Inflammatory macrophage treated with lipopolysaccharide for 4 hours (primary cell): Measurements from ENCODE around the gene RERE.
A peak's percentile ranks its signal among the peaks of the same experiment; 100 is the strongest.
"Not testable (repeated sequence)": the region's sequence is repeated elsewhere in the genome, so short reads cannot be mapped to it uniquely, and the experiment has no call there.

ENCODE experiments used
- DNase-seq: peaks from one replicate; pipeline ENCODE4 v3.0.0-alpha.2; 2020

Gene RERE

DNA sequence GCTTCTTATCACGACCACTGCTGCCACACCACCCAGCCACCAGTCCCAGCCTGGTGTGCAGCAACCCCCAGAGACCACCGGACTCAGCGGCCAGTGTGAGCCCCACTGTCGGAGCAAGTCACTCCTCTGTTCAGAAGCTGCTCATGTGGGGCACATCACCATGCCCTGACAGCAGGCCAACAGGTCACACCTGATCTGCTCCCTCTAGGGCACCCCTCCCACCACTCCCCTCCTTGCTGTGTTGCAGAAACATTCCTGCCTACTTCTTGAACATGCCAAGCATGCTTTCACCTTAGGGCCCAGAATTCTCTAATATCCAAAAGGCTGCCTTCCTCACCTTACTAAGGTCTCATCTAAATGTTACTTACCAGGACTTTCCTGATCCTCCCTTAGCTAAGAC is 353.1 kb downstream of the RERE start:
- no peak for DNase-seq

DNA sequence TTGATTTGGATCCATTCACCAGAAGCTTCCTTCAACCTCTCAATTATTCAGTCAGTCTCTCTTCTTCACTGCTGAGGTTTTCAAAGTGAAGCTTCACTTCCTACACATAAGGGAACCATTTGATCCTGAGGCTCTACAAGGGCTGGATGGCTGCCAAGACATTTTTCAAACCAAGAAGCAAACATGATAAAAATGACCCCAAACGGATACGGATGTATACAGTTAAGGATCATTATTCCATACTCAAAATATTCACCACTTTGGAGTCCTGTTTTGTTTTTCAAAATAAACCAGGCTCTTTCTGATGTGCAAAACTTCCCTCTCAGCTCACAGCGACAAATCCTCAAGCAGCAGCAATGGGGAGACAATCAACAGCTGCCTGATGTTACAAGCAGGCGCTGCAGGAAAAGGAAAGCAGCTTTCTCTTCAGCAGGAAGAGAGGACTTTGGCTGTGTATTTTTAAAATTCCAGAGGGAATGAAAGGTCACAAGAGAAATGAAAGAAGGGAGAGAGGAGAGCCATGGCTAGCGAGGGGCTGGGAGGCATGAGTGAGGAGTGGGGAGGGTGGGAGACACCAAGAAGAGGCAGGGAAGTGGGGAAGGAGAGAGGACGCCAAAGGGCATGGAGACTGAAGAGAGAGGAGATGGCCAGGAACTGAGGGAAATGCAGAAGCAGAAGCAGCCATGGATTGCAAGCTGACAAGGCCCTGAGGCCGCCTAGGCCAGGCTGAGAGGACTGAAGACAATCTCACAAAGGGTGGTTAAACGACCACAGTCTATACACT is 354.1 kb downstream of the RERE start:
- DNase-seq: peak; percentile 13

DNA sequence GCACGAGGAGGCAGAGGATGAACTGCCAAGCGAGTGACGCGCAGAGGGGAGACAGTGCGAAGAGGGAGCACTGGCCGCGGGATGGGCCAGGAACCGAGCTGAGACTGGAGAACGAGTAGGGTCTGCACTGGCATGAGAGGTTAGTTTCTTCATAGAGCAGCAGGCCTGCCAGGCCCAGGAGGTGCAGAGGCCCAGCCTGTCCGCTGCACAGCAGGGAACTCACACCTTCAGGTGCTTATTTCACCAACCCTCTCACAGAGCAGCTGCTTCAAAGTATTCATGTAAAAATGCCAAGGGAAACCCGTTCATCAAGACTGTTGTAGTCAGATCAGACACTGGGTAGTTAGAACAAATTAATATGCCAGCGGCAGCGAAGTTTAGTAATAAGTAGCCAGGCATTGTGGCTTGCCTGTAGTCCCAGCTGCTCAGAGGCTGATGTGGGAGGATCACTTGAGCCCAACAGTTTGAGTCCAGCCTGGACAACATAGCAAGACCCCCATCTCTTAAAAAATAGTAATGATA is 355.0 kb downstream of the RERE start:
- no peak for DNase-seq

DNA sequence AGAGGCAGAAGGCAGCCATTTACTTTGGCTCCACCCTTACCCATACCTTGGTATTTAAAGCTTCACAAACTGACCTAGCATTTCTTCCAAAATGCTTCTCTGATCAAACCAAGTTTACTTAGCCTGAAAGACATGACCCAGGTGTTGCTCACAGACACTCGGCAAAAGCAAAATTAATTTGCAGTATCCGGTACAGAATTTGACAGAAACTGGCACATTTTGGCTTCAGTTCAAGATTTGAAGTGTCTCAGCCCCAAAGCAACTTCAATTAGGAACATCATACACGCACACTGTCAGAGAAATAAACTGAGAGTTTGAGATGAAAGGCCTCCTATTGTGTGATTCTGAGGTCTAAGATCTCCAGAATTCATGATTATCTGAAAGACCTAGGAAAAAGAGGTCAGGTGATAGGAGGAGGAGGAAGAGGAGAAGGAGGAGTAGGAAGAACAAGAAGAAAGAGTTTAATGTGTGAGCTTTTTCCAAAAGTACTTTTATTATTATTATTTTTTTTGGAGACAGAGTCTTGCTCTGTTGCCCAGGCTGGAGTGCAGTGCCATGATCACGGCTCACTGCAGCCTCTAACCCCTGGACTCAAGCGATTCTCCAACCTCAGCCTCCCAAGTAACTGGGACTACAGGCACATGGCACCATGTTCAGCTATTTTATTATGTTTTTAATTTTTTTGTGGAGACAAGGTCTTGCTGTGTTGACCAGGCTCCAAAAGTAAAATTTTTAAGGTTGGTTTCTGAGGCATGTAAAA is 355.9 kb downstream of the RERE start:
- no peak for DNase-seq

DNA sequence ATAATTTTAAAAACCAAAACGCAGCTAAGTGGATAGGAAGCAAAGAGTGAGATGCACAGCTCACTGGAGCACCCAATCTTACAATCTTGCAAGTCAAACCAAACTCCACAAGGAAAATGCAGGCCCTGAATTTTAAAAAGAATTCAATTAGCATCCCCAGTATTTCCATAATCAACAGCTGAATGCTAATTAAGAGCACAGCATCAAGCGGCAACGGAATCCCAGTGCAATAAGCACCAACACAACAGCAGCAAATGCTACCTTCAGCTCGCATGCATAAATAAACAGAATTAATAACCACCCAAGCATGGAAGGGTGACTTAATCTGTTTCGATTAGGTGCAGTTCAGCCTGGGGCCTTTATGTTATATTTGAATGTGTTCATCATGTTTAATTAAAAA is 356.7 kb downstream of the RERE start:
- DNase-seq: no peak

DNA sequence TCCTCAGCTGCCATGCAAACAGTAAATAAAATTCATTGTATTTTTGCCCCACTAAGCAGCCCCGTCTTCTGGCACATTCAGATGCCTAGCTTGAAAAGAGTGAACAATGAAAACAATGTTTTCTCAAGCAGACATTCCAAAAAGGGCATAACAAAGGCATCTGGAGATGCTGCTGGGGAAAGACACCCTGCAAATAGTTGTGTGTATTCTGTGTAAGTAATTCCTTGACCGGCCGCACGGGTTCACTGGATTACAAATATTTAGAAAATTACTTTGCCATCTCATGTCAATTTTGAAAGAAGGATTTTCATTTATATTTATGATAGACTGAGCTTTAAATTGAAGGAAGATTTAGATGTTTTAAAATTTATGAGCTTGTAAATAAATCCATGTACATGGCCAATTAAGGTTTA is 357.3 kb downstream of the RERE start:
- DNase-seq: no peak

DNA sequence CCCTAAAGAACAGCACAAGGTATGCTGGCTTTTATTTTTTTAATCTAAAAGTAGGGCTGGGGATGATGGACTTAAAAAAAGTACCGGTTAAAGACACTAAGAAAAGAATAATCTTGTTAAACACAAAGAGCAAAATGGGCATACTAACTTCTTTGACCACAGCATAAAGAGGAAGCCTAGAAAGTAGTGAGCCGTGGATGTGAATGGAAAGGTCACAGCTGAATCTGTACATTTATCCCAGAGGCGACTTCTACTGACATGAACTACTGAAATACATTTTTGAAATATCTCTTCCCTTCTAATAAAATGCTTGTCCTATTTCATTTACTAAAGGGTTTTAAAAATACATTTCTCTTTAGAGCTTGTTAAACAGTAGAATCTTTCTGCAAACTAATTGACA is 358.8 kb downstream of the RERE start:
- no peak for DNase-seq

DNA sequence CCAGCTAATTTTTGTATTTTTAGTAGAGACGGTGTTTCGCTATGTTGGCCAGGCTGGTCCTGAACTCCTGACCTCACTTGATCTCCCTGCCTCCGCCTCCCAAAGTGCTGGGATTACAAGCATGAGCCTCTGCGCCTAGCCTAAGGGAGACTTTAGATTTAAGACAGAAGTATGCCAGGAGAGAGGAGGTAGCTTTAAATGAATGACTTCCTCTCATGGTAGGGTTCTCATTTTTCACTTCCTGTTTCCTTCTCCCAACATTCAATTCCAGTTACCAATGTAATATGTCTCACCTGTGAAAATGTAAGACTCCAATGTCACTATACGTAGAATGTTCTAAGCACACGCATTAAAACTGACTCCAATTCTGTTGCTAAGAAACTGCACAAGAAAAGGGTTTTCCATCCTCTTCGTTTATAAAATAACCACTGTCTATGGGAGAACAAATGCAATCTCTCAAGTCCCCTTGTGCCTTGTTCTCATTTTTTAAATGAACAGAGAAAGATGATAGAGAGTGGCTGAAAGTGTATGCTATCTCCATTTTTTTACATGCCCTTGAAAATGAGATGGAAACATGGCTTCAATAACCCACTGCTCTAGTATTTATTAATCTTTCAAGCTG is 359.6 kb downstream of the RERE start:
- peak; percentile 33 for DNase-seq

DNA sequence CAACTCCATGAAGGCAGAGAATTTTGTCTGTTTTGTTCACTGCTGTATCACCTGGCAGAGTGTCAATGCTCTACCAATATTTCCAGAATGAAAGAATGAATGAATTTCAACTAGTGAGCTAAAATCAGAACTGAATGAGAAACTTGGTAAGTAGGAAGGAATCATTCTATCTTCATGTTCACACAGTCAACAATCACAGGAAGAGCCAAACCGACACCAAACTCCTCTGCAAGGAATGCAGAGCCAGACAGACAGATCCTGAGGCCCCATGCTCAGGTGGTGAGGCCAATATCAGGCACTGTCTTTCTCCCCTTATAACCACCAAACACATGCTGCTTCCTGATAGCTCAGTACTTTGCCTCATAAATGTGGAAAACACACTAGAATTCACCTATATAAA is 360.4 kb downstream of the RERE start:
- DNase-seq: no peak

DNA sequence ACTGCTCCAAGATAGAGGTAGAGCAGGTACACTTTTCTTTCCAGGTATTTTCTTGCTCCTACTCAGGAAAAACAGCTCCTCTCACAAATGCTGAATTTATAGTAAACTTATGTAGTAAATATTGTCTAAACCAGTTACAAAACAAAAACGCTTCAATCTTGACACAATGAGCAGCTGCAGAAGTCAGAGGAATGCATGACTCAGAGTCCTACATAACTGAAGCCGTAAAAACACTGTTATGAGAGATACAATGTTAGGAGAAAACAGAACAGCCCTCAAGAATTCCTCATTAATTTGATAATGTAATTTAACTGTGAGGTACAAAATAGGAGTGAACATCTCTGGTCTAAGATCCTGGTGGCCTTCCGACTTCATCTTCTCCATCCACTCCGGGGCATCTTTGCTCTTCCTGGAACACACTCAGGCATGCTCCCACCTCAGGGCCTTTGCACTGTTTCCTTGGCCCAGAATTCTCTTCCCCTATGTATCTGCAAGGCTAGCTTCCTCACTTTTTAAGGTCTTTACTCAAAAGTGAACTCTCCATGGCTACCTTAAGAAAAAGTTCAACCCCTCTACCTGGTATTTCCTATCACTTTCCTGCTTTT is 361.0 kb downstream of the RERE start:
- DNase-seq: no peak

DNA sequence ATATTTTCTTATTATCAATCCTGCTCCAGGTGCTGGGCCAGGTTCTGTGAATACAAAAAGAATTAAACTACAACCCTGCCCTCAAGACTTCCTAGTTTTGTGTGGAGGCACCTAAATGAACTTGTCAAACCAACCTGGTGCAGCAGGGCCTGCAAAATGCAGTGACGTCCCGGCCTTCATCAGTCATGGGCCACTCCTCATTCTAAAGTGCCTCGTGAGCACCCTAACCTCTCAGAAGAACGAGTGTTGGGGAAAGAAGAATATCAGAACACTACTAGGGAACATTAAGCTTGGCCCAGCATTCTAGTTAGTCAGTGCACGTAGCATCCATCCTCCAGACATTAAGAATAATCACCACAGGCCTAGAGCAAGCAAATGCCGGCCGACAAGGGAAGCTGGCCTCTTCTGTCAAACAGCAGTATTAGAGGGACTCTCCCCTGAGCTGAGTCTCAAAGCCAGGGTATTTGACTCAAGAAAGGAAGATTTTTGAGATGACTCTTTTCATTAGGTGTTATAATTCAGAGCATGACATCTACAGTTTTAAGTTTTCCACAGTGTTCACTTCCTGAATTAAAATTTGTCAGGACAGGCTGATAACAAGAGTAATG is 361.6 kb downstream of the RERE start:
- no peak for DNase-seq

DNA sequence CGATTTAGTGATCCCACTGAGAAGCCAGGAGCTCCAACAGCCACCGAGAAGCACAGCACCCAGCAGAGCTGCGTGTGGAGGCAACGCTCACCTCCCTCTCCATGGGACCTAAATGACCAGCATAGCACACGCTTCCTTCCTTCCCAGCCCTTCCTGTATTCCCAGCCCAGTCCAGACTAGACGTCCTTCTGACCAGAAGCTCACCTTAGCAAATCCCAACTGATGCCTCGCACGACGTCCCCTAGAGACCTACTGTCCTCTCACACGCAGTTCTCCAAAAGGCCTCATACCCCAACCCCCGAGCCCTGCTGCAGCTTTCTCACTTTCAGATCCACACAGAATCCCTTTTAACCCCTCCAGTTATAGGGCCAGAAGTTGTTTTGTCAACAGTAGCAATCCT is 367.1 kb downstream of the RERE start:
- no peak for DNase-seq

DNA sequence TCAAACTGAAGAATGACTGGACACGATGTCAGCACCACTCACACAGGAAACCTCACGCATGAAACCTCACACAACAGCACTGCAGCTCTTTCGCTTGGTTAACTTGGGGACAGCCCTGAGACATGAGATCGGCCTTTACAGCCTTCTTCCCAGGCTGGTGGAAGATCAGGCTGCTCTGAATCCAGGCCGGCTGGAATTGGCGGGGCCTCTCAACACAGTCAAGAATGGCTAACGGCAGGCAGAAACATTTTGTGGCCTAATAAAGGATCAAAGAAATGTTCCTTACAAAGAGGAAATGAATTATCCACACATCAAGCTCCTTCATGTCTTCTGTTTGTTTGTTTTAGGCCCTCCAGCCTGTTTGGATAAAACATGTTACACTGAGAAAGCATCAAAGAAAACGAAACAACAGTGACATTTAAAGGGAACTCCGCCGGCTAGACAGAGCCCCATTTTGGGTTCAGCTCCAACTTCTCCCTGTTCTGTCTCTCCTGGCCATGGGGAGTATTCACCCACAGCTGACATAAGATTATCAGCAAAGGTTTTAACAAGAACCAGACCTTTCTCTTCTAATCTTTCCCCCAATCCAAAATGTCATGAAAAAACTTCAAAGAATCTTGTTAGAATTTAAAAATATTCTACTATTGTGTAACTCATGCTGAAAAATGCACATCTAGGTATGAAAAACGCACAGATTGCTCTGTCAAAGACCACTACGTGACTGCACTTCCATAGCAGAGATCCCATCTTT is 368.4 kb downstream of the RERE start:
- DNase-seq: no peak

DNA sequence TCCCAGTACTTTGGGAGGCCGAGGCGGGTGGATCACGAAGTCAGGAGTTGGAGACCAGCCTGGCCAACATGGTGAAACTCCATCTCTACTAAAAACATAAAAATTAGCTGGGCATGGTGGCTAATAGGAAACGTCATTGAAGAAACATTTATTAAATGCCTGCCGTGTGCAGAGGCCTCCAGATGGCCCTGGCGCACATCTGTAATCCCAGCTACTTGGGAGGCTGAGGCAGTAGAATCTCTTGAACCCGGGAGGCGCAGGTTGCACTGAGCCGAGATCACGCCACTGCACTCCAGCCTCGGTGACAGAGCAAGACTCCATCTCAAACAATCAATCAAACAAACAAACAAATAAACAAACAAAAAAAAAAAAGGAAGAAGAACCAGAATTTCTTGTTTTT is 368.9 kb downstream of the RERE start:
- DNase-seq: not testable (repeated sequence)

DNA sequence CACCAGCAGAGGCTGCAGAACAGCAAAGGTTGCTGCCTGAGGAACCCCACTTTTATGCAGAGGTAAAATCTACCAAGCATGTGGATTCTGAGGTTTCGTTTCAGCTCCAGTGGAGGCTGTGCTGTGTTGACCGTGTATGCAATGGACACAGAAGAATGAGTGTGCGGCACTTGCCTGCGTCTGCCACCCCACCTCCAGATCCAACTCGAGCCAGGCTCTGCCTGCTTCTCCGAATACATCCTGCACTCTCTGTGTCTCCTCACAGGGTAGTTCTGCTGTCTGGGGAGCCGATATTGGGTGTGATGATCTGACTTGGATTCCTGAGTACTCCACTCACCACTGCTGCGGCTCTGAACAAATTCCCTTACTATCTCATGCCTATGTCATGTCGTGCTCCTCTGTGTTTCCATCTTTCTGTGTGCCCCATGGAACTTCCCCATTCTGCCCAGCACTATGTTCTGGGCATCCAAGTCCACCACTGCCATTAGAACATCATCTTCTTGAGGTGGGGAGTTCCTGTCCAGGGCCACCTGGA is 369.8 kb downstream of the RERE start:
- DNase-seq: no peak

DNA sequence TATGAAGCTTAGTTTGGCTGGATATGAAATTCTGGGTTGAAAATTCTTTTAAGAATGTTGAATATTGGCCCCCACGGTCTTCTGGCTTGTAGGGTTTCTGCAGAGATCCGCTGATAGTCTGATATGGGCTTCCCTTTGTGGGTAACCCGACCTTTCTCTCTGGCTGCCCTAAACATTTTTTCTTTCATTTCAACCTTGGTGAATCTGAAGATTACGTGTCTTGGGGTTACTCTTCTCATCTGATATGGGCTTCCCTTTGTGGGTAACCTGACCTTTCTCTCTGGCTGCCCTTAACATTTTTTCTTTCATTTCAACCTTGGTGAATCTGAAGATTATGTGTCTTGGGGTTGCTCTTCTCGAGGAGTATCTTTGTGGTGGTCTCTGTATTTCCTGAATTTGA is 371.3 kb downstream of the RERE start:
- not testable (repeated sequence) for DNase-seq

DNA sequence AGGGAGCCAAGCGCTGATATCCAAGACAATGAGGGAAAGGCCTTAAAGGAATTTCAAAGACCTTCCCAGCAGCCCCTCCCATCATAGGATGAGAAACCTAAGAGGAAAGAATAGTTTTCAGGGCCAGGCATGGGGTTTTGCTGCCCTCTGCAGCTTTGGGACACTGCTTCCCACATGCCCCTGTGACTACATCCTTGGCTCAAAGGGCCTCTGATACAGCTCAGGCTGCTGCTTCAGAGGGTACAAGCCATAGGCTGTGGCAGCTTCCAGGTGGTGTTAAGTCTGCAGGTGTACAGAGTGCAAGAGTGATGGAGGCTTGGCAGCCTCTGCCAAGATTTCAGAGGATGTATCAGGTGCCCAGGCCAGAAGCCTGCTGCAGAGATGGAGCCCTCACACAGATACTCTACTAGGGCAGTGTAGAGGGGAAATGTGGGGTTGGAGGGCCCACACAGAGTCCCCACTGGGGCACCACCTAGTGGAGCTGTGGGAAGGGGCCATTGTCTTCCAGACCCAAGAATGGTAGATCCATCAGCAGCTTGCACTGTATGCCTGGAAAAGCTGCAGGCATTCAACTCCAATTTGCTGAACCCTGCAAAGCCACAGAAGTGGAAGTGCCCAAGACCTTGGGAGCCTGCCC is 373.8 kb downstream of the RERE start:
- DNase-seq: peak; percentile 25

DNA sequence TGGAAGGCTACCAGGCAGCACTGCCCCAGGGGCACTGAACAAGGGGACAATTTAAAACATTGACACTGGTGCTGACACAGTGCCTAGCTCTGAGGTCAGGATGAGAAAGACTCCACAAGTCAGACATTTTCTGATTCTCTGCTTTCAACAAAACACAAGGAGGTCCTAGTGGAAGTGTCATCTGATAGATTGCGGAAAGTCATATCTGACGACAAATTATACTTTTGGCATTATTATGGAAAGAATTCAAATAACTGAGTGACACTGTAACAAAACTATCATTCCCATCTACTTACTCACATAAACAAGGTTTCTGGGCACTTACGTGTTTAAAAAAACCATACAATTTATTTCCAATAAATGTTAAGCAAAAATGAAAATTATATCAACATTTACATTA is 376.0 kb downstream of the RERE start:
- DNase-seq: no peak

DNA sequence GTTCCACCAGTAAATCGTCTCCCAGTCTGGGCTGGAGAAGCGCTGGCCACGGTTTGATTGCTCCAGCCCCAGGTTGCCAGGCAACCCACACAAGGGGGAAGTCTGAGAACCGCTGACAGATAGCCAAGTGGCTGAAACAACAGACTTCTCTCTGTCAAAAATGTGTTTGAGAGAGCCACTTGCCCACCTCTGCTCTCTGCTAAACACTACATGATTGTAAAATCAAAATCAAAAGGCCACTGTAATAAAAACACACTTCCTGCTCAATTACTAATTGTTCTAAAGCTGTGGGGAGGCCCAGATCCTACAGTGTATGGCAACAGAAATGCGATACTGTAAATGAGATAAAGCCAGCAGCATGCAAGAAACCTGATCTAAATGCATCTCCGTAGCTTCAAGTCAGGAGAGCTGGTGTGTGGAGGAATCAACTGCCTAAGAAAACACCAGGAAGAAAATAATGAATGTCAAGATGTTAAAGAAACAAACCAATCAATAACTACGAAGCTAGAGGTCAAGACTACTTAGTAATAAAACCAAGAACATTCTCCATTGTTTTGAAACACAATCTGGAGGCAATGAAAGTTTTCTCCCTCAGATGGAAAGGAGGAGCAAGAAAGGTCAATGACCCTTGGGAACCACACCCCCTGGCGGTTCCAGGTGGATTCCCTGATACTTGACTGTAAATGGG is 378.3 kb downstream of the RERE start:
- peak; percentile 80 for DNase-seq

DNA sequence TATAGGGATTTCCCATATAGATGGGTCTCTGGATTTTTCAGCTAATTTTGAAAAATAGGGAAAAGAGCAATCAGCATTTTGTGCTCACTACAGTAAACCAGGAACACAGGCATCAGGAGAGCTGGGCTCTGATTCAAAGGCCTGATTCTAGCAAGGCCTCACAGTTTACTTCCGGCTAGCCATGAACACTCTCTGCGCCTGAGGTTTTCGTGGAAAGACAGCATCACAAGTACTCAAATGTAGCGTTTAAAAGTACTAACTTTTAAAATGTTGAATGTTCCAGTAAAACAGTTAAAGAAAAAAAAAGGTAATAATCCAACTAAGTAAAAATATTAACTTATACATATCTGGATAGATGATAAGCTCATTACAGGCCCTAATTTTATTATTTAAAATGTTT is 379.0 kb downstream of the RERE start:
- no peak for DNase-seq

DNA sequence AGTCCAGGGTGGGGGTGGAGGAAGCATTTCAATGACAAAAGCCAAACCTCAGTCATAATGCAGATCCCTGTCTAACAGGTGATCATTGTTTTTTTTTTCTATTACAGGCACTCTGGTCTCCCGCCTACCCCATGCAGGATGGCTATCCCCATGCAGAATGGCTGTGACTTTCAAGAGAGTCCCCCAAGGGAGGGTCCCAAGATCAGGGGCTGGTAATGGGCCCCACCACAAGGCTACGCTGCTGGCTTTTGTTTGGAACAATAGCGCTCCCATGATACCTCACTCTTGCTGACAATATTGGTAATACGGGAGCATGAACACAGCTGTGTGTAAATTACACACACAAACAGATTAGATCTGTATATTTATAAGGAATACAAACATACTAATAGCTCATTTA is 380.1 kb downstream of the RERE start:
- DNase-seq: no peak
